Tibial nerve (tissue), 3 donors: ENCODE data around the gene ROBO2.

Experiments used
- CTCF ChIP-seq, 5 experiments: fragments of 200-600 bp in 3 of 5; fragments of 450-650 bp in 2 of 5; sonication (generic) in 3 of 5; IDR thresholded peaks; one replicate each; pipeline ENCODE4 v1.5.1; 2016 to 2019; ENCODE audit warnings: antibody characterized with exemption in 5 of 5, mild to moderate bottlenecking in 3 of 5, moderate library complexity in 2 of 5
- POLR2A ChIP-seq, 2 donors: fragments of 450-650 bp; IDR thresholded peaks; one replicate each; pipeline ENCODE4 v1.6.1; 2017; ENCODE audit warnings: antibody characterized with exemption in 2 of 2, mild to moderate bottlenecking in 2 of 2, moderate library complexity in 2 of 2

GRCh38 chr3:77288348-77288747, 248.4 kb downstream of the ROBO2 start:
- TF ChIP-seq POLR2A (IDR thresholded peaks at IDR 0.05) = no peak
- no peak for TF ChIP-seq CTCF (IDR thresholded peaks at IDR 0.05)
